Smooth muscle cell (in vitro differentiated cells): Measurements from ENCODE around the gene TMEM240. TPM values are rescaled to one million over a fixed set of nuclear protein-coding genes. Genes with fewer than 3 reads are reported as not detected.

ENCODE experiments used
- DNase-seq: peaks from one replicate; lab custom pipeline; 2025; ENCODE audit not compliant: unreplicated experiment; lab: John Stamatoyannopoulos, UW
- H2AFZ ChIP-seq: fragments of 200-600 bp; sonication (generic); 2 replicates; pipeline ENCODE4 v1.6.0; 2016; ENCODE audit warnings: antibody characterized with exemption, low read depth, mild to moderate bottlenecking
- H3F3A ChIP-seq: fragments of 200-600 bp; sonication (generic); 2 replicates; pipeline ENCODE4 v1.6.0; 2017; ENCODE audit warnings: antibody characterized with exemption, low read depth
- H3K27ac ChIP-seq: fragments of 200-600 bp; sonication (generic); 2 replicates; pipeline ENCODE4 v1.5.1; 2016; ENCODE audit warnings: low read depth, mild to moderate bottlenecking
- H3K27me3 ChIP-seq: fragments of 200-600 bp; sonication (generic); 2 replicates; pipeline ENCODE4 v1.6.1; 2016; ENCODE audit warnings: low read depth, mild to moderate bottlenecking
- H3K36me3 ChIP-seq: fragments of 200-600 bp; sonication (generic); 2 replicates; pipeline ENCODE4 v1.5.1; 2016; ENCODE audit warnings: low read depth
- H3K4me1 ChIP-seq: fragments of 200-600 bp; sonication (generic); 2 replicates; pipeline ENCODE4 v1.5.1; 2016; ENCODE audit warnings: low read depth
- H3K4me2 ChIP-seq: fragments of 200-600 bp; sonication (generic); 2 replicates; pipeline ENCODE4 v1.6.0; 2016; ENCODE audit warnings: mild to moderate bottlenecking
- H3K4me3 ChIP-seq: fragments of 200-600 bp; sonication (generic); 2 replicates; pipeline ENCODE4 v1.5.1; 2016; ENCODE audit warnings: mild to moderate bottlenecking
- H3K79me2 ChIP-seq: fragments of 200-600 bp; sonication (generic); 2 replicates; pipeline ENCODE4 v1.6.0; 2016; ENCODE audit warnings: low read depth, mild to moderate bottlenecking
- H3K9ac ChIP-seq: fragments of 200-600 bp; sonication (generic); 2 replicates; pipeline ENCODE4 v1.6.0; 2016; ENCODE audit warnings: low read depth
- H3K9me3 ChIP-seq: fragments of 200-600 bp; sonication (generic); replicated peaks from 2 replicates; pipeline ENCODE4 v1.5.1; 2016; ENCODE audit warnings: low read depth
- H4K20me1 ChIP-seq: fragments of 200-600 bp; sonication (generic); 2 replicates; pipeline ENCODE4 v1.6.0; 2016; ENCODE audit warnings: low read depth
- CTCF ChIP-seq: fragments of 200-600 bp; sonication (generic); IDR thresholded peaks from 2 replicates; pipeline ENCODE4 v1.5.1; 2017; ENCODE audit warnings: borderline replicate concordance, mild to moderate bottlenecking, antibody characterized with exemption; ENCODE audit not compliant: insufficient read depth, poor library complexity, severe bottlenecking
- WGBS: methylation state at CpG from one replicate; pipeline ENCODE4 v1.1.7; 2016; ENCODE audit warnings: low lambda C conversion rate; 5-methylcytosine and 5-hydroxymethylcytosine counted together
- polyA plus RNA-seq: library from polyadenylated mRNA; unstranded; fragments of >200 nt; fragmentation: Nextera tagmentation; extraction: Ambion mirVana; gene quantifications from 2 replicates; pipeline ENCODE4 v1.2.1, GENCODE V29; 2016
- total RNA-seq: library from RNA; depleted of rRNA; stranded (reverse); fragments of >200 nt; gene quantifications from 2 replicates; pipeline ENCODE4 v1.2.3, GENCODE V29; 2014

TMEM240 gene
- total and polyA plus RNA-seq, 2 experiments from 2014 or later, result 2.7 to 12.2 TPM

- 93% methylated on average over 39 of the region's 45 CpGs for WGBS
- no peak for DNase-seq
- Histone ChIP-seq H3K9ac (no peak overlapping the region), H3K4me1 (peaks cover 7% of the 10 kb centered on the region), H3K79me2 (peaks cover 3% of the 10 kb centered on the region), H3F3A (peaks cover 6% of the 10 kb centered on the region), H3K36me3 (no peaks in the 10 kb centered on the region), H2AFZ (no peak overlapping the region), H3K4me2 (no peak overlapping the region), H3K4me3 (no peak overlapping the region), H4K20me1 (peaks cover 13% of the 10 kb centered on the region), H3K27me3 (no peaks in the 10 kb centered on the region), H3K27ac (no peak overlapping the region), H3K9me3 (no peaks in the 10 kb centered on the region)
- TF ChIP-seq CTCF, result no peak
These were observed 2.6 kb upstream of the TMEM240 start for GRCh38 chr1:1542766-1543705.

GRCh38 chr1:1541956-1542765 lies 1.7 kb upstream of the TMEM240 start:
- WGBS, result 94% methylated on average over 37 of the region's 37 CpGs
- H4K20me1 ChIP-seq, result peaks cover 13% of the 10 kb centered on the region

GRCh38 chr1:1540818-1541628 lies 599 bp upstream of the TMEM240 start:
- WGBS, result 66% methylated on average over 52 of the region's 53 CpGs
- H2AFZ ChIP-seq, result no peak overlapping the region

More at GRCh38 chr1:1541956-1542765, 1.7 kb upstream of the TMEM240 start:
- DNase-seq, result no peak
- H3K4me3 ChIP-seq, result no peak overlapping the region
- H3K36me3 ChIP-seq, result no peaks in the 10 kb centered on the region
- H3K27me3 ChIP-seq, result no peaks in the 10 kb centered on the region
- no peak overlapping the region for H3K9ac ChIP-seq
- no peak overlapping the region for H3K4me2 ChIP-seq
- TF ChIP-seq CTCF, result no peak
- peaks cover 7% of the 10 kb centered on the region for H3K4me1 ChIP-seq
- H3K27ac ChIP-seq, result no peak overlapping the region
- no peak overlapping the region for H2AFZ ChIP-seq
- H3F3A ChIP-seq, result peaks cover 6% of the 10 kb centered on the region
- peaks cover 3% of the 10 kb centered on the region for H3K79me2 ChIP-seq
- H3K9me3 ChIP-seq, result no peaks in the 10 kb centered on the region

More at GRCh38 chr1:1540818-1541628, 599 bp upstream of the TMEM240 start:
- no peak overlapping the region for H3K27ac ChIP-seq
- peak overlapping the region; percentile 57 for H3K4me3 ChIP-seq
- H4K20me1 ChIP-seq, result peaks cover 15% of the 10 kb centered on the region
- H3K27me3 ChIP-seq, result no peaks in the 10 kb centered on the region
- peaks cover 7% of the 10 kb centered on the region for H3K4me1 ChIP-seq
- peak overlapping the region; percentile 96 for H3K4me2 ChIP-seq
- H3K9me3 ChIP-seq, result no peaks in the 10 kb centered on the region
- no peak for DNase-seq
- TF ChIP-seq CTCF, result no peak
- H3K79me2 ChIP-seq, result peaks cover 3% of the 10 kb centered on the region
- H3K36me3 ChIP-seq, result no peaks in the 10 kb centered on the region
- no peak overlapping the region for H3K9ac ChIP-seq
- H3F3A ChIP-seq, result peaks cover 6% of the 10 kb centered on the region
